Embryonic facial prominence (tissue), 1 donor: ENCODE measurements around the gene SPRED2.

Source experiments
- DNase-seq: peaks from one replicate; pipeline ENCODE4 v3.0.0-alpha.2; 2016; ENCODE audit errors: extremely low spot score

Gene SPRED2

GRCh38 chr2:65432227-65433190 lies at the start of gene SPRED2:
TSS of gene SPRED2 (minus strand) at chr2:65432599. CDS start at chr2:65431987, 612 bp downstream.
- peak; percentile 94 for DNase-seq

DNA sequence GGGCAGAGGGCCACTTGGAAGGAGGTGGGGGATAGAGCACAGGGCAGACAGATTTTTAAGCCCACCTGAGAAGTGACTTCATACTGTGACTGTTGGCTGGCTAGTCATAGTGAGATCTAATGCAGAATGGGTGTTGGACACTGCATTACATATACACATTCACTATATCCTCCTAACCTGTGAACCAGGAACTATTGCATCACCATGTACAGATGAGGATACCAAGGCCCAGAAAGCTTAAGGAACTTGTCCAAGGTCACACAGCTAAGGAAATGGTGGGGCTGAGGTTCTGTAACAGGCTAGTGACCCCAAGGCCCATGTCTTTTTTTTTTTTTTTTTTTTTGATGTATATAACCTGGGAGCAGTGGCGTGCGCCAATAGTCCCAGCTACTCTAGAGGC lies 49.6 kb upstream of the SPRED2 start:
- DNase-seq: no peak

- DNase-seq: no peak
These were observed 47.1 kb upstream of the SPRED2 start for GRCh38 chr2:65479524-65479923.

DNA sequence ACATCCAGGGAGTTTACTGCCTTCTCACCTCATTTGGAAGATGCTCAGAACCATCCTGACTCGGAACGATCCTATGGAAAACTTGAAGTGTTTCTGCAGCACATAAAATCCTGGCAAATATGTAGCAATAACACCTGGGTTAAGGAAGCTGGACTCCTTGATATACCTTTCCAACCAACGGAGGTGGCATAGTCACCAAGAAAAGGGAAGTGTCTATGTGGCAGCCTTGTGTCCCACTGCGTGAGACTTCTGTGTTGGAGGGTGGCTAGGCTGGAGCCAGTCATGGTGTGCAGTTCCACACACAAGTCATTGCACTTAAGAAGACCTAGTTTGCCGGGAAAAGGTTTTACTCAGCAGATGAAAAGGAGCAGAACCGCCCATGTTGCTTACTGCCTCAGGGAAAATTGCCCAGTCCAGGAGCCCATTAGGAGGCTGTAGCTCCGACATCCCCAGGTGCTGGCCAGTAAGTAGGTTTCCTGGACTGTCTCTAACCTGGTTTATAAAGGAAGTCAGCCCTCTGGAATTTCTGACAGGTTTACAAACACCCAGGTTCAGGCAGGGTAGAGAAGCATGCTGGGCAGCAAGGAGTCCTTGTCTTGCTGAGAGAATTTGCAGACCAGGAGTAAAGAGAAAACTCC lies 46.2 kb upstream of the SPRED2 start:
- DNase-seq: no peak

DNA sequence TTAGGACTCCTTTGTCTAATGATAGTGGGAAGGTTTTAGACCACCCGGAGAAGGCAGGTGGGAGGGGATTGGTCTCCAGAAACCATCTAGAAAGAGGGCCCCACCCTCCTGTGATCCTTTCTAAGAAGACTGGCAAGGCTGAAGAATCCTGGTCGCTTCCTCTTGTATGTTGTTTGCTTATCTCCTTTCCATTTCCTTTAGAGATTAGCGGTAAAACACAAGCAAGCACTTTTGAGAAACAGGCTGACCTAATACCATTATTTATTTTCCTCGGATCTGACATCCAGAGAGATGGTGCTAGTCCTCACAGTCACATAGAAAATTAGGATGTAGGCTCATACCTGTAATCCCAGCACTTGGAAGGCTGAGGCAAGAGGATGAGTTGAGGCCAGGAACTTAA lies 45.2 kb upstream of the SPRED2 start:
- DNase-seq: no peak

DNA sequence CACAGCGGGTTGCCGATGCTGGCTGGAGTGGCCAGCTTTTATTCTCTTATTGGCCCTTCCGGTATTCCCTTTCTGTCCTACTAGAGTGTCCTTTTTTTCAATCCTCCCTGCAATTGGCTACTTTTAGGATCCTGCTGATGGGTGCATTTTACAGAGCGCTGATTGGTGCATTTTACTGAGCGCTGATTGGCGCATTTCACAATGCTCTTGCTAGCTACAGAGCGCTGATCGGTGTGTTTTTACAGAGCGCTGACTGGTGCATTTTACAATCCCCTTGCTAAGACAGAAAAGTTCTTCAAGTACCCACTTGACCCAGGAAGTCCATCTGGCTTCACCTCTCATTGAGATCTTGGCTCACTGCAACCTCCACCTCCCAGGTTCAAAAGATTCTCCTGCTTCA lies 44.4 kb upstream of the SPRED2 start:
- DNase-seq: no peak

- DNase-seq: no peak
These were observed 42.6 kb upstream of the SPRED2 start for GRCh38 chr2:65475000-65475399.

DNA sequence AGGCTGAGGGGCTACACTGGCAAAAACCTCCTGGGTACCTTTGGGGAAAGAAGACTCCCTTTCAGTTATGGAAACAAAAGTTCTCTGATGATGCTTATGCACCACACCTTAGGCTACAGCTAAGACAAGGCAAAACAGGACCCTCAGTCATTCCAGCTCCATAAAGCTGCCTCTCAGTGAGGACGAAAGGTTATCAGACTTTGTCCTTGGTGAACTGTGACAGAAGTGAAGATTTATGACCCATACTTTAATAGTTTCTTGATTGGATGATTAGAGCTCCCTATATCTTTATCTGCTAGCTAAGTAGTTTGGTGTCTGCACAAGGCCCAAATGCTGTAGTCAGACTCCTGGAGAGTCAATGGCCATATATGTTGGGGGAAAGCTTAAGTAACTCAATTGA lies 40.6 kb upstream of the SPRED2 start:
- no peak for DNase-seq

GRCh38 chr2:65471409-65471808 lies 39.0 kb upstream of the SPRED2 start:
- DNase-seq: no peak

- DNase-seq: no peak
These were observed 34.2 kb upstream of the SPRED2 start for GRCh38 chr2:65466551-65466950.

GRCh38 chr2:65465857-65466256 lies 33.5 kb upstream of the SPRED2 start:
- no peak for DNase-seq

GRCh38 chr2:65465124-65465523 lies 32.7 kb upstream of the SPRED2 start:
- DNase-seq: no peak

DNA sequence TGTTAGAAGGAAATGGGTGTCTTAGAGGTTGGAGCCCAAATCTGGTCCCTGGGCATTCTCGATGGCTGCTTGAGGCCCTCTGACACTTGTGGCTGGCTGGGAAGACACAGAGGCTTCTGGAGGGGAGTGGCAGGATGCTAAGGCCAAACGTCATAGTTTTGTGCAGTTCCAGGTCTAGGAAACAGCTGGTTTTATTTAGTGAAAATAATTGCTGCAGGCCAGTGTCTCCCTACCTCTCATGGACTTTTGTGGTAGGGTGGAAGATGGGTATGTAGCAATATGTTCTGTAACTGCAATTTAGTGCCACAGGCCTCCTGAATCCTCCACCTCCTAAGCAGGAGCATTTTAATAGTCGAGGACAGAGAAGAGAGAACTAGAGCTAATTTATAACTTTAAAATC lies 32.2 kb upstream of the SPRED2 start:
- DNase-seq: no peak

GRCh38 chr2:65458999-65459398 lies 26.6 kb upstream of the SPRED2 start:
- DNase-seq: no peak

DNA sequence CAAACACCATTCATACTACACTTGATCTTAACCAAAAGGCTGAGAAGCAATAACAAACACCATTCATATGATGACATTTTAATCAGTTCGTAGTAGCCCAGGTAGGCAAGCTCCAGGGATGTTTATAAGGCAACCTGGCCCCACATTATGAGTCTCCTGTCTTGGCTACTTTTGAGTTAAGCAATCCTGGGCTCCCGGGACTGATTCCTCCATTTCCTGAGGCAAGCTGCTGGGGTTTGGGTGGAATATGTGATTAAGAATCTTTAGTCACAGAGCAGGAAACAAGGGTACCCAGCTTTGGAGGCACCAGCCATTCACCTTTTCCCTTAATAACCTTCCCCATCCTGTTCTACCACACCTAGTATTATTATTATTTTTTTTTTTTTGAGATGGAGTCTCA lies 24.5 kb upstream of the SPRED2 start:
- no peak for DNase-seq

GRCh38 chr2:65456064-65456463 lies 23.7 kb upstream of the SPRED2 start:
- no peak for DNase-seq

DNA sequence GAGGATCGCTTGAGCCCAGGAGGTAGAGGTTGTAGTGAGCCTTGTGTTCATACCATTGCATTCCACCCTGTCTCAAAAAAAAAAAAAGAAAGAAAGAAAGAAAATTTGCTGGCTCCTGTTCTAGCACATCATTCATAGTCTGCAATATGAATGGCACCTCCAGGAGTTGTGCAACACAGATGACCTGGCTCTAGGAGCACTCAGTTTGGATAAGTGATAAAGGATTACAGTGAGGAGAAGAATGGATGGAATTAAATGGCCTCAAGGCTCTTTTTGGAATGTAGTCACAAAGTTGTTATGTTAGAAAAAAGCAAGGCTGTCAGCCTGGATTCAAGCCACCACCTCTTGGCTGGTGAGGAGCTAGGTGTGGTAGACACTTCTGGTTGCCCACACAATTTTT lies 21.5 kb upstream of the SPRED2 start:
- DNase-seq: no peak

- DNase-seq: no peak
These were observed 19.9 kb upstream of the SPRED2 start for GRCh38 chr2:65452150-65452895.

DNA sequence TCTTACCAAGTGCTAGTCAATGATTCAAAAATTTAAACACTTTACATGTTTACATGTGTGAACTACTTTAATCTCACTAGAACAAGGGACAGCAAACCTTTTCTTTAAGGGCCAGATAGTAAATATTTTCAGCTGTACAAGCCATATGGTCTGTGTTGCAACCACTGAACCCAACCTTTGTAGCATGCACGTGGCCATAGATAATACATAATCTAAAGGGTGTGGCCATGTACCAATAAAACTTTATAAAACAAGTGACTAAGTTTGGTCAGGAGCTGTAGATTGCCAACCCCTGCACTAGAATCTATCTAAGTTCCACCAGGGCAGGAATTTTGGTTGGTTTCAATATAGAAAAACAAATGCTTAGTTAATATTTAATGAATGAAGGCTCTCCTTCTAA lies 18.4 kb upstream of the SPRED2 start:
- DNase-seq: no peak

DNA sequence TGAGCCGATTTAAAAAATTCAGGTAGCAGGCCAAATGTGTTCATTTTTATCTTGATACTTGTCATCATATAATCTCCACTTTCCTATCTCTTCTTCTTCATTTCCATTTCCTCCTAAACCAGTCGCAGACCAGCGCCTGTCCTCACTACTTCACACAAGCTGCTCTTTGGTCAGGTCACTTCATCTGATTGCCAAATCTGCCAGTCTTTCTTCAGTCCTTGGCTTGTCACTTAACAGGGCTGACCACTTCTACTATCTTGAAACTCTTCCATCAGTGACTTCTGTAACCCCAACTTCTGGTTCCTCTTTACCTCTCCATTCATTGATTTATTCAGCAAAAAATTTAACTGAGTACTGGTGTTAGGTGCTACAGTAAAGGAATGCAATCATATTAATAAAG lies 18.0 kb upstream of the SPRED2 start:
- DNase-seq: no peak

DNA sequence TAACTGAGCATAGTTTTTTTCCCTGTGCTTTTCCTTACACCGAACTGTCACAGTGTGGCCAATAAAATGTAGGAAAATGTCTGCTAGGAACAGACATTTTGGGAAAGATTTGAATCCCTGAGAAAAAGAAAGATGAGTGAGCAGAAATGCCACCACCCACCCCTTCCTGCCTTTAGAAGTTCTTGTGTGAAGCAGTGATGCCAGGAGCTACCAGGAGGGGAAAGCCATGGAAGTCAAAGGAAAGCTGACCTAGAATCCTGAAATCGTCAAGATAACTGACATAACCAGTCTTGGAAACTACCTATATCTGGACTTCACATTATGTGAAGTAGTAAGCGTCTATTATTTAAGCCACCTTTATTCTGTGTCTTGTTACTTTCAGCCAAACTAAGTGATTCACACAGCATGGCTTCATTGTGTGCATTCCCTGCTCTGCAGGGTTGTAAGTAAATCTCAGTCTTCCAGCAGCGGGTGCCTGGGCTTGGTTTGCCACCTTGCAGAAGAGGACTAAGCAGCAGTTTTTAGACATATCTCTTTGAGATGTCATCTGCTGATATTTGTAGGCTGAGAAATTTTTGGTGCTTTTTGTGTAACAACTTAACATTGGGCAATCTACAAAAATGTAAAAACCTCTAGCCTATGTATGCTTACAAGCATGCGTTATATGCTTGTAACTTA lies 11.2 kb upstream of the SPRED2 start:
- no peak for DNase-seq
